ENCODE data around the gene MOSPD3. TPM values are rescaled to one million over a fixed set of nuclear protein-coding genes. Genes with fewer than 3 reads are reported as not detected.

Gene MOSPD3
- total and polyA plus RNA-seq, 2 donors (not counting 3 experiments of a cell fraction or from before 2014, with no cell fraction given) = 24.4 to 40.7 TPM

GRCh38 chr7:100582041-100582579, 30.2 kb upstream of the MOSPD3 start:
- H3K27ac ChIP-seq (ENCODE audit: insufficient read depth, low read depth, low read length) = no peak overlapping the region
- no peak overlapping the region for H3K9ac ChIP-seq (replicated peaks; ENCODE audit: extremely low read depth, insufficient read depth, low read length)
- no peak overlapping the region for H3K4me2 ChIP-seq (ENCODE audit: insufficient read depth, low read length)
- intact Hi-C loops (cut with micrococcal nuclease) (loop anchor here (10.0 kb wide), 1 partner anchor 283 kb away; the partner anchor contains the start of gene TRIP6), dilution Hi-C loops (cut with MboI; ENCODE audit: extremely low pct_ligation_motif_present, low sequenced_read_pairs) (no loop called here)
- ChIA-PET CTCF (interaction anchor here (1.0 to 1.3 kb wide), 2 partner anchors 18 to 112 kb away, joined by 3 read pairs; no protein-coding TSS in a partner anchor), POLR2A (no interaction called here)
- no peaks in the 10 kb centered on the region for H3K9me3 ChIP-seq (replicated peaks; ENCODE audit: control insufficient read depth, insufficient read depth, low read length)
- no peaks in the 10 kb centered on the region for H3K27me3 ChIP-seq (ENCODE audit: control insufficient read depth in 2 of 2, insufficient read depth in 2 of 2, low read length in 2 of 2)
- FAIRE-seq (no peak), DNase-seq (ENCODE audit: low read depth, low spot score) (no peak)
- no peaks in the 10 kb centered on the region for H4K20me1 ChIP-seq (replicated peaks; ENCODE audit: control insufficient read depth, extremely low read depth, insufficient read depth, low read length)
- H3K4me1 ChIP-seq (ENCODE audit: control insufficient read depth, extremely low read depth, insufficient read depth, low read length) = peaks cover 32% of the 10 kb centered on the region
- no peaks in the 10 kb centered on the region for H3K9me1 ChIP-seq (replicated peaks; ENCODE audit: control insufficient read depth, extremely low read depth, insufficient read depth, low read length)
- no TSS peak for BruUV-seq (replicated peaks)
- TF ChIP-seq MYC (IDR thresholded peaks at IDR 0.05; ENCODE audit: low read depth, low read length) (no peak), FOS (IDR thresholded peaks at IDR 0.05; ENCODE audit: borderline replicate concordance, insufficient read depth, low read length) (no peak), GATA2 (IDR thresholded peaks at IDR 0.05; ENCODE audit: insufficient read depth, insufficient read length, low read depth, low read length) (no peak), EZH2 (IDR thresholded peaks at IDR 0.05; ENCODE audit: borderline replicate concordance, low read depth, low read length, severe bottlenecking) (no peak), POLR2AphosphoS5 (IDR thresholded peaks at IDR 0.05; ENCODE audit: insufficient read depth, low read depth, low read length) (no peak), JUN (IDR thresholded peaks at IDR 0.05; ENCODE audit: borderline replicate concordance, insufficient read depth, insufficient read length, low read depth) (no peak), POLR2A (IDR thresholded peaks at IDR 0.05; ENCODE audit: low read depth, low read length) (no peak)
- TF ChIP-seq, protein P1, sequence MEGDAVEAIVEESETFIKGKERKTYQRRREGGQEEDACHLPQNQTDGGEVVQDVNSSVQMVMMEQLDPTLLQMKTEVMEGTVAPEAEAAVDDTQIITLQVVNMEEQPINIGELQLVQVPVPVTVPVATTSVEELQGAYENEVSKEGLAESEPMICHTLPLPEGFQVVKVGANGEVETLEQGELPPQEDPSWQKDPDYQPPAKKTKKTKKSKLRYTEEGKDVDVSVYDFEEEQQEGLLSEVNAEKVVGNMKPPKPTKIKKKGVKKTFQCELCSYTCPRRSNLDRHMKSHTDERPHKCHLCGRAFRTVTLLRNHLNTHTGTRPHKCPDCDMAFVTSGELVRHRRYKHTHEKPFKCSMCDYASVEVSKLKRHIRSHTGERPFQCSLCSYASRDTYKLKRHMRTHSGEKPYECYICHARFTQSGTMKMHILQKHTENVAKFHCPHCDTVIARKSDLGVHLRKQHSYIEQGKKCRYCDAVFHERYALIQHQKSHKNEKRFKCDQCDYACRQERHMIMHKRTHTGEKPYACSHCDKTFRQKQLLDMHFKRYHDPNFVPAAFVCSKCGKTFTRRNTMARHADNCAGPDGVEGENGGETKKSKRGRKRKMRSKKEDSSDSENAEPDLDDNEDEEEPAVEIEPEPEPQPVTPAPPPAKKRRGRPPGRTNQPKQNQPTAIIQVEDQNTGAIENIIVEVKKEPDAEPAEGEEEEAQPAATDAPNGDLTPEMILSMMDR (IDR thresholded peaks at IDR 0.05; ENCODE audit: extremely low read depth in 1 of 2, insufficient read depth in 1 of 2, low read depth in 1 of 2, low read length in 2 of 2) = no peak
- TF ChIP-seq, protein P2, sequence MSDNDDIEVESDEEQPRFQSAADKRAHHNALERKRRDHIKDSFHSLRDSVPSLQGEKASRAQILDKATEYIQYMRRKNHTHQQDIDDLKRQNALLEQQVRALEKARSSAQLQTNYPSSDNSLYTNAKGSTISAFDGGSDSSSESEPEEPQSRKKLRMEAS (IDR thresholded peaks at IDR 0.05; ENCODE audit: insufficient read depth, insufficient read length) = no peak
- H3K4me3 ChIP-seq (replicated peaks in 1 of 3; ENCODE audit: insufficient read depth in 1 of 3, low read depth in 1 of 3, low read length in 3 of 3) = no peak overlapping the region
- no peak overlapping the region for H2AFZ ChIP-seq (ENCODE audit: low read depth, low read length)
- peaks cover 19 to 39% of the 10 kb centered on the region in 2 experiments for H3K36me3 ChIP-seq (ENCODE audit: control insufficient read depth in 2 of 2, extremely low read depth in 1 of 2, insufficient read depth in 2 of 2, low read length in 2 of 2)
- H3K79me2 ChIP-seq (ENCODE audit: control insufficient read depth, insufficient read depth, low read length) = peaks cover 29% of the 10 kb centered on the region

All from endothelial cell of umbilical vein (primary cell).